ENCODE measurements around the gene IGFBPL1. TPM values are rescaled to one million over a fixed set of nuclear protein-coding genes. Genes with fewer than 3 reads are reported as not detected.
A peak's percentile ranks its signal among the peaks of the same experiment; 100 is the strongest.

IGFBPL1 gene
- total and polyA plus RNA-seq, 2 donors from 2014 or later, result 0.22 TPM; not detected in 1

- TF ChIP-seq CTCF (IDR thresholded peaks at IDR 0.05; ENCODE audit: borderline replicate concordance, extremely low read depth, insufficient read depth), result no peak
- DNase-seq (peak in 1 of 5 donors; percentile 57), FAIRE-seq (no peak)
- peaks cover 0 to 8% (median 3%) of the 10 kb centered on the region in 3 donors for H3K36me3 ChIP-seq (ENCODE audit: control insufficient read depth in 2 of 3, insufficient read depth in 3 of 3, low read length in 3 of 3)
- intact Hi-C loops (cut with DNase I), result no loop called here
- no peak overlapping the region for H3K9ac ChIP-seq (ENCODE audit: low read length in 3 of 3)
- peaks cover 0 to 38% (median 35%) of the 10 kb centered on the region in 3 donors for H3K4me1 ChIP-seq (ENCODE audit: control insufficient read depth in 2 of 3, insufficient read depth in 2 of 3, low read depth in 1 of 3, low read length in 3 of 3)
- no peak overlapping the region for H3K4me3 ChIP-seq (ENCODE audit: low read length in 3 of 3)
- H3K27me3 ChIP-seq (ENCODE audit: control insufficient read depth, insufficient read depth, low read length), result no peaks in the 10 kb centered on the region
- H3K9me3 ChIP-seq (ENCODE audit: control insufficient read depth in 2 of 3, insufficient read depth in 1 of 3, low read length in 3 of 3), result no peaks in the 10 kb centered on the region
- peak overlapping the region; percentile 44 to 74 for H3K27ac ChIP-seq (ENCODE audit: low read depth in 2 of 2, low read length in 2 of 2)
Measured at GRCh38 chr9:38391278-38392118, 32.8 kb downstream of the IGFBPL1 start.

- intact Hi-C loops (cut with DNase I), result no loop called here
- Histone ChIP-seq H3K9ac (ENCODE audit: low read length in 3 of 3) (no peak overlapping the region), H3K27me3 (ENCODE audit: control insufficient read depth, insufficient read depth, low read length) (no peaks in the 10 kb centered on the region), H3K4me3 (ENCODE audit: low read length in 3 of 3) (no peak overlapping the region), H3K36me3 (ENCODE audit: control insufficient read depth in 2 of 3, insufficient read depth in 3 of 3, low read length in 3 of 3) (peaks cover 0 to 3% (median 0%) of the 10 kb centered on the region in 3 donors), H3K4me1 (ENCODE audit: control insufficient read depth in 2 of 3, insufficient read depth in 2 of 3, low read depth in 1 of 3, low read length in 3 of 3) (peaks cover 0 to 44% (median 40%) of the 10 kb centered on the region in 3 donors), H3K9me3 (ENCODE audit: control insufficient read depth in 2 of 3, insufficient read depth in 1 of 3, low read length in 3 of 3) (no peaks in the 10 kb centered on the region), H3K27ac (ENCODE audit: low read depth in 2 of 2, low read length in 2 of 2) (peak overlapping the region; percentile 61 to 74)
- no peak for TF ChIP-seq CTCF (IDR thresholded peaks at IDR 0.05; ENCODE audit: borderline replicate concordance, extremely low read depth, insufficient read depth)
- no peak for FAIRE-seq
- DNase-seq, result peak in 2 of 5 donors; percentile 43 to 74
Measured at GRCh38 chr9:38390851-38391250, 33.4 kb downstream of the IGFBPL1 start.

GRCh38 chr9:38390442-38390841 lies 33.8 kb downstream of the IGFBPL1 start:
- Histone ChIP-seq H3K9me3 (ENCODE audit: control insufficient read depth in 2 of 3, insufficient read depth in 1 of 3, low read length in 3 of 3) (no peaks in the 10 kb centered on the region), H3K36me3 (ENCODE audit: control insufficient read depth in 2 of 3, insufficient read depth in 3 of 3, low read length in 3 of 3) (no peaks in the 10 kb centered on the region), H3K27ac (ENCODE audit: low read depth in 2 of 2, low read length in 2 of 2) (peak overlapping the region; percentile 61 to 74), H3K4me1 (ENCODE audit: control insufficient read depth in 2 of 3, insufficient read depth in 2 of 3, low read depth in 1 of 3, low read length in 3 of 3) (peaks cover 0 to 48% (median 43%) of the 10 kb centered on the region in 3 donors), H3K27me3 (ENCODE audit: control insufficient read depth, insufficient read depth, low read length) (no peaks in the 10 kb centered on the region), H3K4me3 (ENCODE audit: low read length in 3 of 3) (no peak overlapping the region), H3K9ac (ENCODE audit: low read length in 3 of 3) (no peak overlapping the region)
- no peak for TF ChIP-seq CTCF (IDR thresholded peaks at IDR 0.05; ENCODE audit: borderline replicate concordance, extremely low read depth, insufficient read depth)
- intact Hi-C loops (cut with DNase I), result no loop called here
- DNase-seq, result no peak
- FAIRE-seq, result no peak
